Retina (tissue), 1 donor: ENCODE measurements around the gene DSTYK.
"Not testable (repeated sequence)": the region's sequence is repeated elsewhere in the genome, so short reads cannot be mapped to it uniquely, and the experiment has no call there.

Experiments used
- DNase-seq: peaks from one replicate; pipeline ENCODE4 v3.0.0-alpha.2; 2016

Gene DSTYK

DNA sequence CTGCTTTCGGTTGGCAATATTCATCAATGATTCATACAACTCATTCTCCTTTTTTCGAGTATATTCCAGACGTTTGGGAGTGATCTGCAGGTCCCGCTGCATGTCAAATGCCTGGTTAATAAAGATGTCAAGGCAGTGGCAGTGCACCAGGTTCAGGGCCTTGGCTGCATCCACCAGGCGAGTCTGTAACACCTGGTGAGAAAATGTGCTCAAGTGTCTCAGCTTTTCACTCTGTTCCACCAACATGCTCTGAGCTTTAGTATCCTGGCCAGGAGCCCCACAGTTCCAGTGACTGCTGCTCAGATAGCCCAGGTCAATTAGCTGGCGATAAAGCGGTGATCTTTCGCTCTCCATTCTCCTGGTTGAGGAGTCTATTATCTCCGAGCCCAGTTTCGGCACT, 42.3 kb downstream of the DSTYK start:
- DNase-seq: no peak

DNA sequence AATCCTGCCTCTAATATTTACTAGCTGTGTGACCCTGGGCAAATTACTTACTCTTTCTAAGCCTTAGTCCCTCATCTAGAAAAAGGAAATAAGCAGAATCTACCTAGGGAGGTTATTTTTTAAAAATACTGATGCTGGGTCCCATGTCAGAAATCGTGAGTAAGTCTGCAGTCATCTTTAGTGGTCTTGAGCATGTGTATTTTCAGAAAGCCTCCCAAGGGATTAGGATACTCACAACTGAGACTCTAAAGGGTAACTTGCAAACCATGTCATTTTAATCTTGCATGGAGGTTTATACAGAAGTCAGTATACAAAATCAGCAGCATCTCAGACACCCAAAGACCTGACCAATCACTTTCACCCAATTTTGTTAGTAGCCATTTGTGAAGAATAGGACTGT, 43.2 kb downstream of the DSTYK start:
- no peak for DNase-seq

DNA sequence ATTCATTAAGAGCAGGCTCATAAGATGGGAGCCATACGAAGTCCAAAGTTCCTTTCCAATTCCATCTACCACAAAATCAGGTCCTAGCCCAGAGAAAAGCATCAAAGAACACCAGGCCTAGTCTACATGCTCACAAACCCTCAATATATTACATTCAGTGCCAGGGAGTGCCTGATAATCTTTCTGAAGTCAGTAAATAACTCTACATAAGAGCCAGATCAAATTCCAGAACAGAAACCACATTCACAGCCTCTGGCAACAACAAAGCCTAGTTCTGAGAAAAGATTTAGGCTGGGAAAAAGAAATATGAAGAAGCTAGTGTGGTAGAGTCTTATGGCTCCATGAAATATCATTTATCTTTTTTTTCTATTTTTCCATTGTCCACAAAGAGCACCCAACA, 49.2 kb downstream of the DSTYK start:
- DNase-seq: no peak

DNA sequence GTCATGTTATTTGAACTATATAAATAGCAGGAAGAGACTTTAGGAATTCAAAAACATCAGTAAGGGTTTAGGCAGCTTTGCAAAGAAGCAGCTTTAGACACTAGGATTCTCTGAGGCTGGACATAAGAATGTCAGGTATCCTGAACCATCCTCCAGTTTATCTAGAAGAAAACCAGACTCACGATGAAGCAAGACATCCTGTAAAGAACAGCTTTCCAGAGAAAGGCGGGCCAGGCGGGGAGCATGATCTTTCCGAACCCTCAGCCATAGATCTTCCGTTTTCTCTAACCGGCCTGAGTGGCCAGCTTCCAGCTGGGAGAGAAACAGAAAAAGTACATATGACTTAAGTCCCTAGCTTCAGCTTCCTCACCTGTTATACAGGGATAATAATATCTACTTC, 50.4 kb downstream of the DSTYK start:
- no peak for DNase-seq

DNA sequence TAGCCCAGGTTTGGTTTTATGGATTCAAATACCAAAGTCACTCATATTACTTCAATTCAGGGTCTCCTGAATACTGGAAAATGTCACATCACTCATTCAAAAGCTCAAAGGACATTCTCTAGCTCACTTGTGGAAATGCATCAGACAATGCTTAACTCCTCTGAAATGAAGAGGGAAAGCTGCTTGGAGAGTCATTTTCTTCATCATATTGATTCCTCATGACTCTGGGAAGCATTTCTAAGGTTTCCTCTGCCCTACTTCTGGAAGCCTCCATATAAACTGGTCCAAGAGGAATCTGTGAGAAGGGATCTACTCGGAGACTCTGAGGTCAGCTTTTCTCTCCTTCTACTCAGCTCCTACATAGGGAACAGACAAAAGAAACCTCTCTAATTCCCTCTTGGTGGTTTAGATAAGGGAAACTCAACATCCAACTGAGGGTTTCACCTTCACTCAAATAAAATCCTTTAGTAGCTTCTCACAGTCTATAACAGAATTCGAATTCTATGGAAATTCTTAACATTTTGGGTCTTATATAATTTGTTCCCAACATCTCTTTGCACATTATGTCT, 53.4 kb downstream of the DSTYK start:
- DNase-seq: no peak

DNA sequence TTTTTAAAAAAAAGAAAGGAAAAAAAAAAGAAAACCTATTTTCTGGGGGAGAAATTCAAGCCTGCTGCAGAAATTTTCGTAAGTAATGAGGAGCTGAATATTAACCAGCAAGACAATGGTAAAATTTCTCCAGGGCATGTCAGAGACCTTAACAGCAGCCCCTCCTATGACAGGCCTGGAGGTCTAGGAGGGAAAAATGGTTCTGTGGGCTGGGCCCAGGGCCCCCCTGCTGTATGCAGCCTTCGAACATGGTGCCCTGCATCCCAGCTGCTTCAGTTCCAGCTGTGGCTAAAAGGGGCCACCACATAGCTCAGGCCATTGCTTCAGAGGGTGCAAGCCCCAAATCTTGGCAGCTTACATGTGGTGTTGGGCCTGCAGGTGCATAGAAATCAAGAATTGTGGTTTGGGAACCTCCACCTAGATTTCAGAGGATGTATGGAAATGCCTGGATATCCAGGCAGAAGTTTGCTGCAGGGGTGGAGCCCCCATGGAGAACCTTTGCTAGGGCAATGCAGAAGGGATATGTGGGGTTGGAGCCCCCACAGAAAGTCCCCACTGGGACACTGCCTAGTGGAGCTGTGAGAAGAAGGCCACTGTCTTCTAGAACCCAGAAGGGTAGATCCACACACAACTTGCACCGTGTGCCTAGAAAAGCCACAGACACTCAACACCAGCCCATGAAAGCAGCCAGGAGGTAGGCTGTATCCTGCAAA, 55.7 kb downstream of the DSTYK start:
- not testable (repeated sequence) for DNase-seq

DNA sequence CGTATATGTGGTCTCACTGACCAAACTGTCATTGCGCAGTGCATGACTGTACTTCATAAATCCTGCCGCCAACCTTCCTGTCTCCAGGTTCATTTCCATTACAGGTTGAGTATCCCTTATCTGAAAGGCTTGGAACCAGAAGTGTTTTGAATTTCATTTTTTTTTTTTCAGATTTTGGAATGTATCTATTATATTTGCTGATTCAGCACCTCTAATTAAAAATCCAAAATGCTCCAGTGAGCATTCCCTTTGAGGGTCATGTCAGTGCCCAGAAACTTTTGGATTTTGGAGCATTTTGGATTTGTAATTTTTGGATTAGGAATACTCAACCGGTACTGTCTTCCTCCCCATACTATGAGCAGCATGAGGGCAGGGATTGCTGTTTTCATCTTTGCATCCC, 59.0 kb downstream of the DSTYK start:
- no peak for DNase-seq

DNA sequence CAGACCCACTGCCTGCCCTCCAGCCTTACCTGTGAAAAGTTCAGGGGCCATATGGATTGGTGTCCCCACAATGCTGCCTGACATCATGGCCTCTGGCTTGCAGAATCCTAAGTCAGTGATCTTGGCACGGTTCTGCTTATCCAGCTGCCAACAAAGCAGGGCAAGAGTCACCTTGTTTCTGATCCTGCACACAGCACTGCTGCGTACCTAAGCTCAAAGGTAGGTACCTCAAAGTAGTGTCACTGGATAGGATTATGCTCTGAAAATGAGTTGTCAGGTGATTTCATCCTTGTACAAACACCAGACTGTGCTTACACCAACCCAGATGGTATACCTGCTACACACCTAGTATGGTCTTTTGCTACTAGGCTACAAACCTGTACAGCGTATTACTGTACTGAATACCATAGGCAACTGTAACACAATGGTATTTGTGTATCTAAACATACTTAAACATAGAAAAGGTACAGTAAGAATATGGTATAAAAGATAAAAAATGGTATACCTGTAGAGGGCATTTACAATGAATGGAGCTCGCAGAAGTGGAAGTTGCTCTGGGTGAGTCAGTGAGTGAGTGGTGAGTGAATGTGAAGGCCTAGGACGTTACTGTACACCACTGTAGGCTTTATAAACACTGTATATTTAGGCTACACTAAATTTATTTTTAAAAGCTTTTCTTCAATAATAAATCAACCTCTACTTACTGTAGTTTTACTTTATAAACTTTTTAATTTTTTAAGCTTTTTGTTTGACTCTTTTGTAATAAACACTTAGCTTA, 60.7 kb downstream of the DSTYK start:
- DNase-seq: no peak

DNA sequence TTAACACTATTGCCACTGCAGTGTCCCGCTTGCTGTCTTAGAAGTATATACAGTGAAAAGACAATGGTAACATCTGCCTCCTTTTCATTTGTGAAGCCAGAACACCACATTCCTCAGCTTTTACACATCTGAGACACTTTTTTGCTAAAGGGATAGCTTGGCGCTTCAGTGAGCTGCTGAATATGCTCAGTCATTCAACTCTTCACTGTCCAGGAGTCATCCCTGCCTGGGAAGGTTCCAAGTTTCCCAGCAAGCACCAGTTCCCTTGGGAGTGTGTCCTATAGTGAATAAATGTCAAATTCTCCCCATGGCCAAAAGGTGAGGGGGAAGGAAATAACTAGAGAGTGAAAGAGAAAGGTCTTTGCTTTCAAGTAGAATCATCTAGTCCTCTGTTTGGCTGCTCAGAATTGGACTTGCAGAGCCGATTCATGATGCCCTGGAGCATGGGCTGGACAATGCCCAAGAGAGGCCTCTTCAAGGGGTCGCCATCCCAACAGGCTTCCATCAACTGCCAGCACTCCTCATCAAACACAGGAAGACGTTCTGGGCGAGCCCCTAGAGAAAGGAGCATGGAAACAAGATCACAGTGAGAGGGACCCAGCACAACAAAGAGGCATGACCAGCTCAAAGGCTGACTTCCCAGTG, 64.2 kb downstream of the DSTYK start:
- DNase-seq: no peak

DNA sequence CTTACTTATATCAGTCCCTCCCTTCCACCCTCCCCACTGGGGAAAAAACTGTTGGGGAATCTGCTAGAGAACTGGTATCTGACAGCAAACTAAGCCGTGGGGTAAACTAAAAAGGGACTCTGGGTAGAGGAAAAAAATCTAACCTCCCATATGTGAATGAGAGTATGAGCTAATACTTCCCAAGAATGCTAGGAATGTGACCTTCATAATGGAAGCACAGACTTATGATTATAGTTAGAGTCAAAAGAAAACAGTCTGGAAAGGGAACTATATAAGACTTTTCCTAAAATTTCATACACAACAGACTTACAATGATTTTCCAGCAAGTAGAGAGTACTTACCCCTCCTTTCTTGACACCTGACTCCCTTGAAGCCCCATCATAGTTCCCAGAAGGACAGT, 66.8 kb downstream of the DSTYK start:
- DNase-seq: no peak

DNA sequence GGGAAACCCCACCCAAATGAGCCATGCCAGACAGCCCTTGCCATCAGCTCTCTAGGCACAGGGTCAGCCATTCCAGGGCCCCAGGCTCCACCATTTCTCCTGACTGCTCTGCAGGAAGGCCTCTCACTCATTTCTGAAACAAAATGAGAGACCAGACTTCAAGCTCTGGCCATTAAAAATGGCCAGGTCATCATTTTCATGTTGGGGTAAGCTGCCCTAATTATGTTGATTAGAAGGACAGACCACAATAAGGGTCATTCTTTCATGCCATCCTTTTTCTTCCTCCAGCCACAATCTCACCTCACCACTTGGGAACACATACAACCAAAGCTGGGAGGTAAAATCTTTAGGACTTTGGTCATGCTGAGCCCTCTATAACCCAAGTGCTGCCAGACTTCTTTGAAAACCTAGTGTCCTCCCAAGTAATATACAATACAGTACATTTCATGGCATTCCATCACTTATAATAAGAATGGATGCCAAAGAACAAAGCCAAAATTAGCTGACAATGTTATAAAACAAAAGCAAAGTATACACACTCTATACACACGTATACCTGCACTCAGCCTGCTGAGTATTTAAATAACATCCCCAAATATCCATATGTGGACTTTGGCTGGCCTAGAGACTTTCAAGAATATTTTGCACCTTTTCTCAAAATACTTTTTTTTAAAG, 67.3 kb downstream of the DSTYK start:
- no peak for DNase-seq

DNA sequence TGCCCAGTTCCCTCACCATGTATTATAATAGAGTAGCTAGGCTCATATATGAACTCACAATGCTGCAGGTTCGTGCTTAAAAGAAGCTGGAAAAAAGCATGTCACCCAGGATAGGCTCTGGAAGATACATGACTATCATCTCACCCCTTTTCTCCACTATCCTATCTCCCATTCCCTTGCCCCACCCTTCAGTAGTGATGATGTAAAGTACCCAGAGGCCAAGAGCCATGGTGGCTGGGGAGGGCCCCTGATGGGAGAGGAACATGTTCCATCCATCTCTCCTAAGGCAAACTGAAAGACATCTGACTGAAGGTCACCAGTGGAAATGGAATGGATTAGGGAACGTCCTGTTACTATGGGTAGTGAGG, 69.4 kb downstream of the DSTYK start:
- DNase-seq: no peak

DNA sequence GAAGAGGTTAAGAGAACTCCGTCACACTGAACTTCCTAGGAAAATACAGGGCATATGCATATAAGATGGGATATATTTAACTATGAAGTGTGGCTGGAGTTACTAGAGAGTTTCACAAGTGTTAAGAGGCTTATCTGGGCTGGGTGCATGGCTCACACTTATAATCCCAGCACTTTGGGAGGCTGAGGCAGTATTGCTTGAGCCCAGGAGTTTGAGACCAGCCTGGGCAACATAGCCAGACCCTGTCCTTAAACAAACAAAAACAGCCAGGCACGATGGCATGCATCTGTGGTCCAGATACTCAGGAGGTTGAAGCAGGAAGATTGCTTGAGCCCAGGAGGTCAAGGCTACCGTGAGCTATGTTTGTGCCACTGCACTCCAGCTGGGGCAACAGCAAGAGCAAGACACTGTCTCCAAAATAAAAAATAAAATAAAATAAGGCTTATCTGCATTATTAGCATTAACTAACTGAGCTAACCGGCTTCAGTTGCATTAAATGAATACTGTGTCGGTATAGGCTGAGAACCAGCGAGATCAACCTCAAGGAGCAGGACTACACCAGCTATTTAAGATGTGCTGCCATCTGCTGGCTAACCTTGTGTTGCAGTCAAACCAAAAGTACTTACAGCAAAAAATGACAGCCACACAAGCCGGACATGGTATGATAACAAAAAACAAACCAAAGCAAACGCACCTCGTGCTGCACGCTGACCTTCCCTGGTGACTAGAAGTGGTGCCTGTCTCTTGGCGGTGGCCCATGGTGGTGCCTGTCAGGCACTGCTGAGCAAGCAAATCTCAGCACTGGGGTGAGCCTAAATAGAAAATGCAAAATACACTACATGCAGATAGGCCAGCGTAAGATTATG, 70.0 kb downstream of the DSTYK start:
- DNase-seq: peak; percentile 79

DNA sequence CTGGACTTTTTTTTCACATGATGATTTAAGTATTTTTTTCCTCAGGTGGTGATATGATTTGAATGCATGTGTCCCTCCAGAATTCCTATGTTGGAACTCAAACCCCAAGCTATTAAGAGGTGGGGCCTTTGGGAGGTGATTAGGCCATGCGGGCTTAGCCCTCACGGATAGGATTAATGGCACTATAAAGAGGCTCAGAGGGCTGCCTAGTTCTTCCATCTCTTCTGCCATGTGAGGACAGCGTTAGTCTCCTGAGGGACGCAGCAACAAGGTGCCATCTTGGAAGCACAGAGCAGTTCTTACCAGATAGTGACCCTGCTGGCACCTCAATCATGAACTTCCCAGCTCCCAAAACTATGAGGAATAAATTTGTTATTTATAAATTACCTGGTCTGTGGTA, 71.4 kb downstream of the DSTYK start:
- no peak for DNase-seq

DNA sequence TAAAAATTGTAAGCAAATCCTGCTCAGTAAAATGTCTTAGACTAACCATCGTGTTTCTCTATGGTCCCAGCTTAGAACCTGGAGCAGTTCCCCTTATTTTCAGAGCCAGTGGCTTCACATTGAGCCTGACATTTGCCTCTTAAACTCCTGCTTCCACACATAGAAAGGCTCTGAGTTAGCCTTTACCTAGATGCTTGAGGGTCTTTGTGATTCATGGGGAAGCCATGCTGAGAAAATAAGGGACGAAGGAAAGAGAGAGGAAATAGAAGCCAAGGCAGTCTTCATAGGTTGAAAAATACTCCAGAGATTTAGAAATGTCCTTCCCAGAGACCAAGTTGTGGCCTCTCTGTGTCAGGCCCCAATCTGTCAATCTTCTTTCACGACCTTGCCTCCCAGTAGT, 73.6 kb downstream of the DSTYK start:
- no peak for DNase-seq

DNA sequence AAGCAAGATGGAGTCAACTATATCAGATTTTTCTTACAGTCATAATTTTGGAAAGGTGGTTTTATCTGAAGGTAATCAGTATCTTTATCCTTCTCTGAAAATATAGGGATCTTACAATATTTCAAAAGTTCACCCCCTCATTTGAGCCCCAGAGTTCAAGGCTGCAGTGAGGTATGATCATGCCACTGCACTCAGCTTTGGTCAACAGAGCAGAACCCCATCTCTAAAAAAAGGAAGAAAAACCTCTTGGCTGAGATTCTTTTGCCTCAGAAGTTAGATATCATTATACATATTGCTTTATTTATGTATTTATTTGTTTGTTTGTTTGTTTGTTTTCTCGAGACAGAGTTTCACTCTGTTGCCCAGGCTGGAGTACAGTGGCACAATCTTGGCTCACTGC, 78.2 kb downstream of the DSTYK start:
- DNase-seq: no peak

DNA sequence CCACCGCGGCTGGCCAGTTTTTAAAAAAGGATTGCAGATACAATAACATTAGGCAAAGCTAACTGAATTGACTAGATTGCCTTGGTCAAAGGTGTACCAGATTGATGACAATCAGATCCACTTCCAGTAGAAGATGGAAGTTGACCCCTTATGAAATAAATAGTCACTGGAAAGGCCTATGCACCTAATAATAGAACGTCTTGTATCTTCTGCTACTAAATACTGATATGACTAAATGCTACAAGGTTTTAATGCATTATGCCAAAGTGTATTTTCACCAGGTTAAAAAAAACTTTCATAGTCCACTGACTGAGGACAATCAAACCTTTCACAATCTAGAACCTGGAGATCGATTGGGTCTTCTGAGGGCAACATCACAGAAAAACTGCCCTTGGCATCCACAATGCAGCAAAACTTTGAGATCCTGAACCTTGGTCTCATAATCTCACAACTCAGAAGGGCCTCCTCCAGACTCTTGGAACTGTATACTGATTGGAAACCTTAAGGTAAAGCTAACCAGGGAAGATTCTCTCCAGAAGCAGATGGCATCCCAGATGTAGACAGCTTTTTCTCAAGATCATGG, 82.0 kb downstream of the DSTYK start:
- no peak for DNase-seq

DNA sequence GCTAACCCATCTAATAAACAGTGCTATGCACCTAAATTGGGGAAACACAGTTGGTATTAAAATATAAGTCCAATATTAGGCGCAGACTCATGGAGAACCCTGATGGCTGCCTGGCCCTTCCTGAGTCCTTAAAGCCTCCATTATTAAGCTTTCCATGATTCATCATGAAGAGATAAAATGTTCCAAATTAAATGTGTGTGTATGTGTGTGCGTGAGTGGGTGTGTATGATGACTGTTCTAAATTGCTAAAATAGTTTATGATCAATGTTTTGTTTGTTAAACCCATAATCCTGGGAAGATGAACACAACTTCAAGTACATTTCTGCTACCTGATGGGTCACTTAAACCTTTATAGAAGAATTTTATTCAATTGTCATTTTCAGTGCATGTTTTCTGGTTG, 83.5 kb downstream of the DSTYK start:
- DNase-seq: no peak

DNA sequence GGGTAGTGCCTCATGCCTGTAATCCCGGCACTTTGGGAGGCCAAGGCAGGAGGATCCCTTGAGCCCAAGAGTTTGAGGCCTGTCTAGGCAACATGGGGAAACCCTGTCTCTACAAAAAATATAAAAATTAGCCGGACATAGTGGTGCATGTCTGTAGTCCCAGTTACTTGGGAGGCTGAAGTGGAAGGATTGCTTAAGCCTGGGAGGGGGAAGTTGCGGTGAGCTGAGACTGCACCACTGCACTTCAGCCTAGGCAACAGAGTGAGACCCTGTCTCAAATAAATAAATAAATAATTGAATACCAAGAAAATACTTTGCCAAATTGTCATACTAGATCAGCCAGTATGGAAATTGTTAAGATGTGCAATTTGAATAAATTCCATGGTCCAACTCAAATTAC, 83.9 kb downstream of the DSTYK start:
- DNase-seq: no peak

DNA sequence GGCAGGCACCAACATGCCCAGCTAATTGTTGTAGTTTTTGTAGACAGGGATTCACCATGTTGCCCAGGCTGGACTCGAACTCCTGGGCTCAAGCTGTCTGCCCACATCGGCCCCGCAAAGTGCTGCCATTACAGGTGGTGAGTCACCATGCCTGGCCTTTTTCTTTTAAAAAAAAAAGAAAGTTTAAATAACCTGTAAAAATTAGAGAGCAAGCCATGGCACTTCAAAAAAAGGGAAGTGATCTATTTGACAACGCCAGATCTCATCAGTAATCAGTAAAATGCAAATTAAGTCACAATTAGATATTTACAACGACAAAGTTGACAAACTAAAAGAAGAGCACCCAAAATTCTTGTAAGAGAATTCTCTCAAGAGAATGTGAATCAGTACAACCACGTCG, 86.8 kb downstream of the DSTYK start:
- DNase-seq: no peak

DNA sequence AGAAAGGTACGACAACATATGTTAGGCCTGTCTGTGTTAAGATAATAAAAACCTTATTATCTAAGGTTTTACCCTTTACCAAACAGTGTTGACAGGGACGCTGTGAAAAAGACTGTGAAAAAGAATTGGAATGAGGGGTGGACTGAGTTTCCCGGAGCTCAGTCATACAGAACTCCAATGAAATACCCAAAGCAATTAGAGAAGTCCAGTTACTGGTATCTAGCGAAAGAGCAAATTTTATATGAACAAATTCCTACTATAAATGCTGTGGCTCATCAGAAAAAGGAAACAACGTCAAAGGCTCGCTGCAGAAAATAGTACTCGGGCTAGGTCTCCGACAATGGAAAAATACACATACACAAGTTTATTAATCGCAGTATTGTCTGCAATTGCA, 89.0 kb downstream of the DSTYK start:
- DNase-seq: no peak
